ENCODE results near the gene LUZP4.

LUZP4 gene

GRCh38 chrX:115289465-115289864 lies at the start of gene LUZP4:
TSS of gene LUZP4 (plus strand) at chrX:115289715. CDS start at chrX:115289760, 45 bp downstream.
- no peak for TF ChIP-seq CTCF (IDR thresholded peaks at IDR 0.05; ENCODE audit: control insufficient read depth, insufficient read depth, low read depth, low read length, missing control alignments)
- no peak for DNase-seq (ENCODE audit: low read depth)
- H3K4me3 ChIP-seq (ENCODE audit: control insufficient read depth, low read depth, low read length), result no peak within 1 kb of the TSS

- no peak for DNase-seq (ENCODE audit: low read depth)
- TF ChIP-seq CTCF (IDR thresholded peaks at IDR 0.05; ENCODE audit: control insufficient read depth, insufficient read depth, low read depth, low read length, missing control alignments), result no peak
- H3K4me3 ChIP-seq (ENCODE audit: control insufficient read depth, low read depth, low read length), result no peak overlapping the region
Observed at GRCh38 chrX:115251458-115252233, 37.9 kb upstream of the LUZP4 start.

GRCh38 chrX:115255003-115255402 lies 34.5 kb upstream of the LUZP4 start:
- no peak for TF ChIP-seq CTCF (IDR thresholded peaks at IDR 0.05; ENCODE audit: control insufficient read depth, insufficient read depth, low read depth, low read length, missing control alignments)
- no peak overlapping the region for H3K4me3 ChIP-seq (ENCODE audit: control insufficient read depth, low read depth, low read length)
- no peak for DNase-seq (ENCODE audit: low read depth)

- no peak for DNase-seq (ENCODE audit: low read depth)
- no peak for TF ChIP-seq CTCF (IDR thresholded peaks at IDR 0.05; ENCODE audit: control insufficient read depth, insufficient read depth, low read depth, low read length, missing control alignments)
- H3K4me3 ChIP-seq (ENCODE audit: control insufficient read depth, low read depth, low read length), result no peak overlapping the region
Observed at GRCh38 chrX:115257711-115258110, 31.8 kb upstream of the LUZP4 start.

- no peak overlapping the region for H3K4me3 ChIP-seq (ENCODE audit: control insufficient read depth, low read depth, low read length)
- peak; percentile 41 for DNase-seq (ENCODE audit: low read depth)
- no peak for TF ChIP-seq CTCF (IDR thresholded peaks at IDR 0.05; ENCODE audit: control insufficient read depth, insufficient read depth, low read depth, low read length, missing control alignments)
Observed at GRCh38 chrX:115259238-115259875, 30.2 kb upstream of the LUZP4 start.

GRCh38 chrX:115260330-115260729 lies 29.2 kb upstream of the LUZP4 start:
- no peak overlapping the region for H3K4me3 ChIP-seq (ENCODE audit: control insufficient read depth, low read depth, low read length)
- no peak for TF ChIP-seq CTCF (IDR thresholded peaks at IDR 0.05; ENCODE audit: control insufficient read depth, insufficient read depth, low read depth, low read length, missing control alignments)
- DNase-seq (ENCODE audit: low read depth), result no peak
